ENCODE data around the gene FMNL2.
A peak's percentile ranks its signal among the peaks of the same experiment; 100 is the strongest.
"Not testable (repeated sequence)": the region's sequence is repeated elsewhere in the genome, so short reads cannot be mapped to it uniquely, and the experiment has no call there.

The FMNL2 gene

GRCh38 chr2:152473151-152473857, 138.3 kb downstream of the FMNL2 start:
- no peak for DNase-seq

DNA sequence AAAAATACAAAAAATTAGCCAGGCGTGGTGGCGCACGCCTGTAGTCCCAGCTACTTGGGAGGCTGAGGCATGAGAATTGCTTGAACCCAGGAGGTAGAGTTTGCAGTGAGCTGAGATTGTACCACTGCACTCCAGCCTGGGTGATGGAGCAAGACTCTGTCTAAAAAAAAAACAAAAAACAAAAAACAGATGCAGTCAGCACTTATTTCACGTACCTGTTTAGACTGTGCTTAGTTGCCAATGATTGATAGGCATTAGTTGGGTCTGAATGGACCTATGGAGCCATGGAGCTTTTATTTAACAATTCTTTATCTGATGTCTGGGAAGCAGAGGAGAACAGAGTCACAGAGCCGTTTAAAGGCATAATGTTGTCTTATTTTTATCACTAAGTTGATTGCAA, 139.5 kb downstream of the FMNL2 start:
- DNase-seq = not testable (repeated sequence)

- no peak for DNase-seq
Observed at GRCh38 chr2:152475982-152476381, 141.0 kb downstream of the FMNL2 start.

DNA sequence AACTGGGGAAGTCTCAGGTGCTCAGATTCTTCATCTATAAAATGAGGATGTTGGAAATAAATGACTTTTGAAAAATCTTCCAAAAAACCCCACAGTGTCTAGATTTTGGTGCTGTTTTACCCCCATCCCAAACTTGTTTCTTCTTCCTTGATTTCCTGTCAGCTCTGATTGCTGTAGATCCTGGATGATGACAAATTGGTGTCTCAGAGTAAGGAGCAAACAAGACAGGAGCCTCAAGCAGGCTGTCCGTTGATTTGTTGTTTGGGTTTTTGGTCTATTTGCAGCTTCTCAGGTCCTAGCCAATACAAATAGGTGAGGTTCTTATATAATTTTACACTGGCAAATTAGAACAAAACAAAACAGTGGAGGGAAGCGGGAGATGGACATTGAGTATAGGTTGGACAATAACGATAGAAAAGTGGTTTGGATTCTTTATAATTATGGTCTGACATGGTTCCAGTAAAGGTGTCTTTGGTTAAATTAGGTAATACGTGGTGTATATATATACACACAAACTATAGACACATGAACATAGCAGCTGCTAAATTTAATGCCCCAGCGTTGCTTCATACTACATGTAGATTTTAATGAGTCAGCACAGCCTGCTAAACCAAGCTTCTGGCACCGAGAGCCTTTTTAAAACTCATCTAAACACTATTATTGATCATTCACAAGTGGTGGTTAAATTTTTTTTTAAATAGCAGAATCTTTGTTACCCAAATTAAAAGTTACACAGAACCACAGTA, 142.5 kb downstream of the FMNL2 start:
- DNase-seq = no peak

GRCh38 chr2:152479282-152479681, 144.3 kb downstream of the FMNL2 start:
- DNase-seq = no peak

- no peak for DNase-seq
Observed at GRCh38 chr2:152480821-152481399, 145.9 kb downstream of the FMNL2 start.

GRCh38 chr2:152481881-152482583, 147.1 kb downstream of the FMNL2 start:
- no peak for DNase-seq

GRCh38 chr2:152483276-152484063, 148.5 kb downstream of the FMNL2 start:
- no peak for DNase-seq

DNA sequence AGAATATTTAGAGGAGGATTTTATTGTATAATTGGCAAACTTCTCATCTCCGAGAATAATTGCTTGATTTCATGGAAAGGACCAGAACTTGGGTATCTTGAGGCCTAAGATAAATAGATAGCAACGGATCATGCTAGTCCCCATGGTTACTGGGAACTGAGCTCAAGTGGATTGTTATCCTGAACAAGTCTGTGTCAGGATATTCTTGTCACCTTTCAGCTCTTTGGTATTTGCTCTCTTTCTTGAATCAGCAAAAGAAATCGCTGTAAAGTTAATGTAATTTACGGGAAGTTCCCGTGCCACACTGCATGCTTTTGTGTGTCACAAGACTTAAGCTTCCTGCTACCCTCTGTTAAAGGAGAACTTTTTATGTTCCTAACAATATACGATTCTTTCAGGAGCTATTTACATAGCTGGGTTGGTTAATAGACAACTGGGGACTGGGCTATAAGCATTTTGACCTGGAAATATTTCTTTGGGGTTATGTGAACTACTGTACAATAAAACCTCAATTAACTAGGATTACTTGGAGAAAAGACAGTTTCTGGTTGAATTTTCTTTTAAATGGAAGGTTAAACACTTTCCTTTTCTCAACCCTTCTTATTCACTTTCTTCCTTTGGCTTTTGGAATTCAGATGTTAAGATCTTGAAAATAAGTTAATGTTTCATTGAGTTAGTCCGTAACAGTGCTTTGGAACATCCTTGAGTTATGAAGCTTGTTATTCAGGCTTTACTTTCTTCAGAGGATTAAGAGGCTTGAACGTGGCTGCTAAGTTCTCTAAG, 151.2 kb downstream of the FMNL2 start:
- DNase-seq = peak; percentile 73 to 77

DNA sequence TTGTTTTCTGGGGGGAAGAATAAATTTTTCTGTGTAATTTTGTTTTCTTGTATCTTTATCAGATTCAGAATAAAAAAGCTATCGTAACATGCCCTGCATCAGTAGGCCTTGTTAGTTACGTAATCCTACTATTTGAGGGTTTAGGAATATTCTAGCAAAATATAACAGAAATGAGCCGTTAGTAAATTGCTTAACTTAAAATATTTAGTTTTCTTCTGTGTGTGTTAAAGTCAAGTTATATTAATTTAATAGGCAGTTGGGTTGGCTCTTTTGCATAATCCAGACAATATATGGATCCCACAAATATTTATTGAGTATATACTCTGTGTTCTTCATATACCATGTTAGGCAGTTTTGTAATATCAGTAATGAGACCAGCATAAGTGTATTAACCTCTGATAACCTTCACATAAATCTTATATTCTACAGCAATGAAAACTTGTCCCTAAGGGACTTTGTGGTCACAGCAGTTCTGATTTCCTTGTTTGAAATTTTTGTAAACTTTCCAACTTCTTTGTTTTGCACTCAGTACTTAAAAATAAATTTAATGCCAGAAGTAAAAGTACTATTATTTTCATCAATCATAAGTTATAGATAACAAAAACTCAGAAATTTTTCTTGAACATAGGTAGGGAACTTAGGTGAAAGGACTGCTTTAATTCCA, 151.9 kb downstream of the FMNL2 start:
- DNase-seq = peak; percentile 61 to 65

- peak; percentile 42 to 76 for DNase-seq
Observed at GRCh38 chr2:152488075-152488474, 153.1 kb downstream of the FMNL2 start.

DNA sequence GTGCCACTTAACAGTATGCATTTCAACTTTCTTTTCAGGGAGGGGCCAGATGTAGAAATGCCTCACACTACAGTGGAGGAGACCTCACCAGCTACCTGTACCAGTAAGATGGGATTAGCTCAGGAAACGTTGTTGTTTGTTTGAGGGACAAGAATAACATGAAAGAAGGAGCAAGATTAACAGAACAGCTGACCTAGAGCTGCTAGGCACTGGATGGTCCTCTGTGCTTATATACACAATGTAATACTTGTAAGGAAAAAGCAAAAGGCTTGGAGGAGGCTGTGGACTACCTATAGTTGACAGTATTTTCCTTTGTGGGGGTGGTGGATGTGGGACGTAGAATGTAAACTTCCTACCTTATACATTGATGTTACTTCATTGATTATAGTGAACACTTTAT, 154.4 kb downstream of the FMNL2 start:
- DNase-seq = no peak

GRCh38 chr2:152490686-152491455, 155.9 kb downstream of the FMNL2 start:
- no peak for DNase-seq

- no peak for DNase-seq
Observed at GRCh38 chr2:152492131-152492530, 157.2 kb downstream of the FMNL2 start.

DNA sequence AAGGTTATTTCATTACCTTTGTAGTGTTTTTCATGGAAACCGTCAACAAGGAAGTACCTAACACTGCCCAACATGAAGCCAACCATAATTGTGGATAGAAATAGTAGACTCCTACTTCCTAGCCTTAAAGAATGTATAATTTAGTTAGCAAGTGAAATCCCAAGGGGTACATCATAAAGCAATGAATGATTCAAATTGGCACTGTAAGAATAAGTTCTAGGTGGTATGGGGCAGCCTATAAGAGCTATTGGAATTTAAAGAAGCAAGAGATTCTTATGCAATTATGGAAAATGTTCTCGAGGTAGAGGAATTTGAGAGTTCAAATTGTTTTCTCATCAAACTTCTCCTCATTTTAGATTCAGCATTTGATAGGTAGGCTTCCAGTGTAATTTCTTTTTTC, 157.9 kb downstream of the FMNL2 start:
- no peak for DNase-seq

DNA sequence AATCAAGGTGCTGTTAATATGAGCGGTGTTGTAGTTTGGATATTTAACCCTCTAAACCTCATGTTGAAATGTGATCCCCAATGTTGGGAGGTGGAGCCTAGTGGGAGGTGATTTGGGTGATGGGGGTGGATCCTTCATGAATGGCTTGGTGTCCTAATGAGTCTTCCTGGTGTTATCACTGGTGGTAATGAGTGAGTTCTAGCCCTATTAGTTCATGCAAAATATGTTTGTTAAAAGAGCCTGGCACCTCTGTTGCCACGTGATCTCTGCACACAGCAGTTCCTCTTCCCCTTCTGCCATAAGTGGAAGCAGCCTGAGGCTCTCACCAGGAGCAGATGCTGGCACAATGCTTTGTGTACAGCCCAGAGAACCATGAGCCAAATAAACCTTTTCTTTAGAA, 158.4 kb downstream of the FMNL2 start:
- no peak for DNase-seq

DNA sequence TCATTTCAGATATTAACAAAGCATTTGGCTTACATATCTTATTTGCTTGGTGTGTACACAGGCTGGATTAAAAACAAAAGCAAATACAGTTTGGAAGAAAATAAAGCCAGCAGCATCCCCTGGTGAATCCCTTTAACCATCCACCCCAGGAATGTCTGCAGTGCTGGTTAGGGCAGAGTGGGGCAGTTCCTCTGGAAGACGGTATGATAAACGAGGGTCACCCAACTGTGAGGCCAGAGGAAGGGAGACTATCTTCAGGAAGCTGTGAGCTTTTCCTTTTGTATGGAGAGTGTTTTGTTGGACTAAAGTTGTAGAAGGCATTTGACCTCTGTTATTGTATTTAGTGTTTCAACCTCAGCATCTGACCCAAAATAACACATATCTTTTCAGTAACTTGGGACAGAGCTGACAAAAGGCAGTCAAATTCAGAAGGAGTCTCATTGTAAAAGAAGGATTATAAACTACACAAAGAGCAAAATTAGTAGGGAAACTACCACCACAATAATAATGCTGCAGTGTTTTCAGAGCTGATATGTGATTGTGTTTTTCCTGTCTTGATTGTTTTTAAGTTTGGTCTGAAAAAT, 159.1 kb downstream of the FMNL2 start:
- no peak for DNase-seq

DNA sequence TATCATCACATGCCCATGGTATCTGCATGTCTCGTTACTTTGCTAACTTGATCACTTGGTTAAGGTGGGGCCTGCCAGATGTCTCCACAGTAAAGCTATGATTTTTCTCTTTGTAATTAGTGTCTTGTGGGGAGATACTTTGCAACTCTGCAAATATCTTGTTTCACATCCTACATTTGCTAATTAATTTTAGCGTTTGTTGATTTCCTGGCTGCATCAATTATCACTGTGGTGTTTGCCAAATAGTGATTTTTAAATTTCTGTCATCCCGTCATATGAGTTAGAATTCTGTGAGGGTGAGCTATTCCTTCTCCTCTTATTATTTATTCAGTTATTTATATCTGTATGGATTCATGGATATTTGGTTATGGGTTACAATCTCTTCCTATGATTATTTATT, 161.4 kb downstream of the FMNL2 start:
- DNase-seq = no peak

- peak; percentile 67 to 94 for DNase-seq
Observed at GRCh38 chr2:152497481-152498052, 162.6 kb downstream of the FMNL2 start.

Measured in inflammatory macrophage treated with lipopolysaccharide for 1 hour (primary cell).